CD14-positive monocyte (primary cell): ENCODE data around the gene AZGP1. TPM values are rescaled to one million over a fixed set of nuclear protein-coding genes. Genes with fewer than 3 reads are reported as not detected.

Experiments
- DNase-seq, 3 donors: peaks; one replicate each; pipeline ENCODE4 v3.0.0-alpha.2; 2011 to 2022
- H2AFZ ChIP-seq: 2 replicates; pipeline ENCODE4 v1.6.0; 2012; ENCODE audit warnings: mild to moderate bottlenecking, low read depth, low read length, inconsistent platforms; ENCODE audit not compliant: insufficient read depth, poor library complexity, severe bottlenecking
- H3K27ac ChIP-seq, 2 donors: 1 replicate in 1 of 2; 2 replicates in 1 of 2; pipeline ENCODE4 v1.5.1; 2012 to 2013; ENCODE audit warnings: low read length in 2 of 2, control low read depth in 1 of 2, inconsistent platforms in 1 of 2, low read depth in 1 of 2, mild to moderate bottlenecking in 1 of 2
- H3K27me3 ChIP-seq, 2 donors: one replicate each; pipeline versions ENCODE4 v1.6.0 to v1.6.1; 2011 to 2013; ENCODE audit warnings: low read length in 2 of 2; ENCODE audit not compliant: control insufficient read depth in 2 of 2, insufficient read depth in 2 of 2
- H3K36me3 ChIP-seq, 2 donors: replicated peaks in 1 of 2; 1 replicate in 1 of 2; 2 replicates in 1 of 2; pipeline versions ENCODE4 v1.5.1 to v1.6.1; 2012 to 2013; ENCODE audit warnings: low read length in 2 of 2, control low read depth in 1 of 2, inconsistent platforms in 1 of 2, mild to moderate bottlenecking in 1 of 2; ENCODE audit not compliant: insufficient read depth in 2 of 2, control insufficient read depth in 1 of 2
- H3K4me1 ChIP-seq, 2 donors: 1 replicate in 1 of 2; 2 replicates in 1 of 2; pipeline versions ENCODE4 v1.5.1 to v1.6.1; 2012 to 2013; ENCODE audit warnings: low read length in 2 of 2, control low read depth in 1 of 2, inconsistent platforms in 1 of 2, mild to moderate bottlenecking in 1 of 2, moderate library complexity in 1 of 2; ENCODE audit not compliant: insufficient read depth in 2 of 2, control insufficient read depth in 1 of 2
- H3K4me2 ChIP-seq: replicated peaks from 2 replicates; pipeline ENCODE3; 2012; ENCODE audit warnings: low read length, moderate library complexity, mild to moderate bottlenecking; ENCODE audit not compliant: poor library complexity, severe bottlenecking; ENCODE audit errors: extremely low read depth
- H3K4me3 ChIP-seq, 3 experiments: fragments of 200-600 bp in 1 of 3; sonication (generic) in 1 of 3; replicated peaks in 1 of 3; 1 replicate in 2 of 3; 2 replicates in 1 of 3; pipeline ENCODE4 v1.5.1; 2011 to 2013; ENCODE audit warnings: low read length in 3 of 3, mild to moderate bottlenecking in 3 of 3, control low read depth in 2 of 3, low read depth in 2 of 3, inconsistent platforms in 1 of 3, moderate library complexity in 1 of 3
- H3K79me2 ChIP-seq: 2 replicates; pipeline ENCODE4 v1.6.0; 2012; ENCODE audit warnings: mild to moderate bottlenecking, control low read depth, inconsistent platforms, low read length, moderate library complexity; ENCODE audit not compliant: insufficient read depth
- H3K9ac ChIP-seq: 2 replicates; pipeline ENCODE4 v1.6.0; 2017; ENCODE audit warnings: low read length, mild to moderate bottlenecking; ENCODE audit not compliant: insufficient read depth, poor library complexity, severe bottlenecking
- H3K9me3 ChIP-seq, 2 donors: replicated peaks in 1 of 2; 1 replicate in 1 of 2; 2 replicates in 1 of 2; pipeline versions ENCODE4 v1.5.1 to v1.6.1; 2012 to 2013; ENCODE audit warnings: low read length in 2 of 2, control low read depth in 1 of 2; ENCODE audit not compliant: control insufficient read depth in 1 of 2, insufficient read depth in 1 of 2
- H4K20me1 ChIP-seq: 2 replicates; pipeline ENCODE4 v1.6.0; 2012; ENCODE audit warnings: mild to moderate bottlenecking, low read length, control low read depth, moderate library complexity; ENCODE audit not compliant: insufficient read depth
- H3K27ac Mint-ChIP-seq, 7 donors: one replicate each; pipeline ENCODE4 v1.8.0; 2020; ENCODE audit warnings: mild to moderate bottlenecking in 7 of 7, mixed read lengths in 7 of 7, moderate library complexity in 6 of 7, inconsistent platforms in 2 of 7
- H3K27me3 Mint-ChIP-seq, 3 donors: one replicate each; pipeline ENCODE4 v1.8.0; 2021 to 2022; ENCODE audit warnings: low read depth in 3 of 3, mild to moderate bottlenecking in 3 of 3, mixed read lengths in 3 of 3, moderate library complexity in 3 of 3, inconsistent platforms in 1 of 3
- H3K36me3 Mint-ChIP-seq, 2 donors: one replicate each; pipeline ENCODE4 v1.8.0; 2020; ENCODE audit warnings: mixed read lengths in 2 of 2, inconsistent platforms in 1 of 2, mild to moderate bottlenecking in 1 of 2
- H3K4me1 Mint-ChIP-seq: one replicate; pipeline ENCODE4 v1.8.0; 2020; ENCODE audit warnings: mild to moderate bottlenecking, mixed read lengths
- H3K4me3 Mint-ChIP-seq, 2 donors: one replicate each; pipeline ENCODE4 v1.8.0; 2020; ENCODE audit warnings: mild to moderate bottlenecking in 2 of 2, mixed read lengths in 2 of 2, moderate library complexity in 1 of 2
- H3K9me3 Mint-ChIP-seq, 7 donors: one replicate each; pipeline ENCODE4 v1.8.0; 2020 to 2022; ENCODE audit warnings: mixed read lengths in 7 of 7, mild to moderate bottlenecking in 6 of 7, moderate library complexity in 6 of 7, inconsistent platforms in 2 of 7
- WGBS: methylation state at CpG from one replicate; pipeline ENCODE4 v1.1.5; 2013; ENCODE audit warnings: missing lambda C conversion rate; ENCODE audit not compliant: insufficient coverage; 5-methylcytosine and 5-hydroxymethylcytosine counted together
- intact Hi-C, 2 donors: fragments of 100-400 bp; cut with micrococcal nuclease; formaldehyde crosslinking; loops; one replicate each; pipeline versions ENCODE4 v1.15.0 to v1.15.1; 2023
- polyA plus RNA-seq, 3 donors: library from polyadenylated mRNA; depleted of rRNA in 1 of 3; unstranded in 2 of 3; stranded (reverse) in 1 of 3; fragments of 300-500 nt in 2 of 3; fragments of >200 nt in 1 of 3; fragmentation: Illumina TruSeq in 2 of 3; gene quantifications; 1 replicate in 2 of 3; 2 replicates in 1 of 3; pipeline ENCODE4 v1.2.3, GENCODE V29; 2012 to 2021
- TF ChIP-seq, protein P1 (sequence below): fragments of 200-600 bp; IDR thresholded peaks from one replicate; pipeline ENCODE4 v1.8.0; 2022; ENCODE audit warnings: antibody characterized with exemption, mild to moderate bottlenecking

AZGP1 gene
- polyA plus RNA-seq, 3 donors: not detected

DNA sequence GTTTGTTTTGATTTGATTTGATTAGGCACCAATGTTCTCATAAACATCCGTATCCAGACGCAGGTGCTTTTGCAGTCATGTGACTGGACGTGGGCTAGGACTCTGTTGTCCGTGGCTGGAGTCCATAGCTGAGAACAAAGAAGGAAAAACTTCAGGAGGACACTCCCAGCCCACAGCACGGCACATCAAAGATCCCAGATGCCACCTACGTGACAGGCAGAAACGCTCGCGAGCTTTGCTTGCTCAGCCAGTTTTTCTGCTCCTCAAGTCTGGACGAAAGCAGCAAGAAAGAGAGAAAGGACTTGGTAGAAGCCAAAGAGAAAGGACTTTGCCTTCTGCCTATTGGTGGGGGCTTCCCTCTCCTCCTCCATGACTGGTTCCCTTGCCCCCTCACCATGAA is 32.7 kb upstream of the AZGP1 start:
- intact Hi-C loops: no loop called here
- no peaks in the 10 kb centered on the region for H4K20me1 ChIP-seq
- TF ChIP-seq, protein P1, sequence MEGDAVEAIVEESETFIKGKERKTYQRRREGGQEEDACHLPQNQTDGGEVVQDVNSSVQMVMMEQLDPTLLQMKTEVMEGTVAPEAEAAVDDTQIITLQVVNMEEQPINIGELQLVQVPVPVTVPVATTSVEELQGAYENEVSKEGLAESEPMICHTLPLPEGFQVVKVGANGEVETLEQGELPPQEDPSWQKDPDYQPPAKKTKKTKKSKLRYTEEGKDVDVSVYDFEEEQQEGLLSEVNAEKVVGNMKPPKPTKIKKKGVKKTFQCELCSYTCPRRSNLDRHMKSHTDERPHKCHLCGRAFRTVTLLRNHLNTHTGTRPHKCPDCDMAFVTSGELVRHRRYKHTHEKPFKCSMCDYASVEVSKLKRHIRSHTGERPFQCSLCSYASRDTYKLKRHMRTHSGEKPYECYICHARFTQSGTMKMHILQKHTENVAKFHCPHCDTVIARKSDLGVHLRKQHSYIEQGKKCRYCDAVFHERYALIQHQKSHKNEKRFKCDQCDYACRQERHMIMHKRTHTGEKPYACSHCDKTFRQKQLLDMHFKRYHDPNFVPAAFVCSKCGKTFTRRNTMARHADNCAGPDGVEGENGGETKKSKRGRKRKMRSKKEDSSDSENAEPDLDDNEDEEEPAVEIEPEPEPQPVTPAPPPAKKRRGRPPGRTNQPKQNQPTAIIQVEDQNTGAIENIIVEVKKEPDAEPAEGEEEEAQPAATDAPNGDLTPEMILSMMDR: no peak
- no peak overlapping the region for H2AFZ ChIP-seq
- H3K4me1 Mint-ChIP-seq: peaks cover 20% of the 10 kb centered on the region
- no peaks in the 10 kb centered on the region for H3K36me3 Mint-ChIP-seq
- no peak overlapping the region for H3K4me3 ChIP-seq
- no peak overlapping the region for H3K4me3 Mint-ChIP-seq
- H3K9me3 Mint-ChIP-seq: no peaks in the 10 kb centered on the region
- H3K27ac Mint-ChIP-seq: peak overlapping the region in 1 of 7 donors; percentile 1
- peaks cover 14 to 15% of the 10 kb centered on the region in 2 donors for H3K4me1 ChIP-seq
- no peak overlapping the region for H3K27ac ChIP-seq
- no peaks in the 10 kb centered on the region for H3K79me2 ChIP-seq
- H3K27me3 Mint-ChIP-seq: peaks cover 0 to 5% (median 0%) of the 10 kb centered on the region in 3 donors
- DNase-seq: no peak
- no peak overlapping the region for H3K9ac ChIP-seq
- 91% methylated on average over 9 of the region's 10 CpGs for WGBS
- H3K27me3 ChIP-seq: no peaks in the 10 kb centered on the region
- H3K9me3 ChIP-seq: no peaks in the 10 kb centered on the region
- no peaks in the 10 kb centered on the region for H3K36me3 ChIP-seq
- H3K4me2 ChIP-seq: no peak overlapping the region

- intact Hi-C loops: no loop called here
- Histone ChIP-seq H3K9me3 (no peaks in the 10 kb centered on the region), H3K27me3 (no peaks in the 10 kb centered on the region), H3K79me2 (no peaks in the 10 kb centered on the region), H3K9ac (no peak overlapping the region), H3K4me2 (no peak overlapping the region), H4K20me1 (no peaks in the 10 kb centered on the region), H2AFZ (no peak overlapping the region), H3K4me3 (no peak overlapping the region), H3K4me1 (peaks cover 9% of the 10 kb centered on the region in 2 donors), H3K27ac (no peak overlapping the region), H3K36me3 (no peaks in the 10 kb centered on the region)
- Mint-ChIP-seq H3K27me3 (peaks cover 0 to 5% (median 1%) of the 10 kb centered on the region in 3 donors), H3K9me3 (no peaks in the 10 kb centered on the region), H3K27ac (no peak overlapping the region), H3K36me3 (no peaks in the 10 kb centered on the region), H3K4me3 (no peak overlapping the region), H3K4me1 (peaks cover 15% of the 10 kb centered on the region)
- WGBS: 85% methylated on average over 2 of the region's 3 CpGs
- no peak for DNase-seq
- TF ChIP-seq, protein P1: no peak
Measured at GRCh38 chr7:100007887-100008286, 32.1 kb upstream of the AZGP1 start.
